GM12873 (cell line): Measurements from ENCODE around the gene CASP9.

Source experiments
- CTCF ChIP-seq: IDR thresholded peaks from 2 replicates; pipeline ENCODE4 v1.5.1; 2012; ENCODE audit warnings: low read depth, mild to moderate bottlenecking, moderate library complexity, low read length, control low read depth; ENCODE audit not compliant: insufficient read depth; ENCODE audit errors: missing control alignments

The CASP9 gene

DNA sequence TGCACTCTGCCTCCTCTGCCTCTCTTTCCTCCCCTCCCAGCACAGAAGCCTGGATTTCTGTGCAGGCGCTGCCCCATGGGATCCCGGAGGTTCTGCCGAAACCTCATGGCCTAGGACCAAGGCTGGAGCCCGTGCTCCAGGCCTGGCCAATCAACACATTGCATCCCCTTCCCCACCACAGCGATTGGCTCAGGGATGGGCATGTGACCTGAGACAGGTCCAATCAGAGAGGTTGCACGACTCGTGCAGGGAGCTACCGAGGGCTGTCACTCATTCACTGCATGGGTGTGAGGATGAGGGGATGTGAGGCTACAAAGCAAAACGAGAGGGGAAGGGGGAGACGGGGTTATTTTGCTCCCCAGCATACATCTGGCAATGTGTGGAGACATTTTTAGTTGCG lies 51.4 kb downstream of the CASP9 start:
- TF ChIP-seq CTCF, result no peak

GRCh38 chr1:15469361-15469760 lies 54.7 kb downstream of the CASP9 start:
- no peak for TF ChIP-seq CTCF

DNA sequence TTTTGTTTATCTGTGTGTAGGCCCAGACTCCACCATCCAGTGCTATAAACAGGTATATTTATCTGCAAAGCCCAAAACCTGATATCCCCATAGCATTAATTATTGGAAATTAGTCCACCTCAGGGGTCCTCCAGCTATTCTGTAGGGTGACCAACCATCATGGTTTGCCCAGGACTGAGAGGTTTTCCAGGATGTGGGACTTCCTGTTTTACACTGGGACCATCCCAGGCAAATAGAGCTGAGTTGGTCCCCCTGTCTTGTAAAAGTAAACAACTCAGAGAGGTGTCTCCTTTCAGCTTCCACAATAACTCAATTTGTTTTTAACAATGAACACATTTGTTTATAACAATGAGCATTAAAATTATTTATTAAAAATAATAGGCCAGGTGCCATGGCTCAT lies 55.9 kb downstream of the CASP9 start:
- TF ChIP-seq CTCF, result no peak

DNA sequence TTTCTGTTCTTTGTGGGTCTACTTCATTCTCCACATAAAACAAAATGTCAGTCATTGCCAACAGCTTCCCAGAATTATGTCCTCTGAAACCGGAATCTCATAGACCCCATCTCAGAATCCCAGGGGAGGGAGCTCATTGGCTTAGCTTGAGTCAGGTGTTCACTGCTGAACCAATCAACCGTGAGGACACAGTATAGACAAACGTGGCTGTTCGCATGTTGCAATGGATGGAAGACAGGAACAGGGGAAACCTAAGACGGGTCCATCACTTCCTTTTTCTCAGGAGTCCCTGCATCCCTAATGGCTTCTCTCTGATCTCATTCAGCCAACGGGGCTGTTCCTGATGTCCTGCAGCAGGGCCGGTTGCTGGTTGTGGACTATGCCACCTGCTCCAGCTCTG lies 58.3 kb downstream of the CASP9 start:
- TF ChIP-seq CTCF, result no peak

DNA sequence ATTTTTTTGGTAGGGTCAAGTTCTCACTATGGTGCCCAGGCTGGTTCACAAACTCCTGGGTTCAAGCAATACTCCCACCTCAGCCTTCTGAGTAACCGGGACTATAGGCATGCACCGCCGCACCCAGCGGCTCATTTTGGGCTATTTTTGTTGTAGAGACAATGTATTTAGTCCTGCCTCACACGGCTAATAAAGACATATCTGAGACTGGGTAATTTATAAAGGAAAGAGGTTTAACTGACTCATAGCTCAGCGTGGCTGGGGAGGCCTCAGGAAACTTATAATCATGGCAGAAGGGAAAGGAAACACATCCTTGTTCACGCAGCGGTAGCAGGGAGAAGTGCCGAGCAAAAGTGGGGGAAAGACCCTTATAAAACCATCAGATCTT lies 63.3 kb downstream of the CASP9 start:
- no peak for TF ChIP-seq CTCF

GRCh38 chr1:15459771-15460707 lies 64.0 kb downstream of the CASP9 start:
- TF ChIP-seq CTCF, result no peak

GRCh38 chr1:15457585-15457984 lies 66.4 kb downstream of the CASP9 start:
- no peak for TF ChIP-seq CTCF
